Neural progenitor cell (in vitro differentiated cells): ENCODE results near the gene SDK2.

Experiments
- CTCF ChIP-seq: fragments of 200-600 bp; sonication (generic); IDR thresholded peaks from 2 replicates; pipeline ENCODE4 v1.5.1; 2017; ENCODE audit warnings: antibody characterized with exemption, mild to moderate bottlenecking
- EZH2 ChIP-seq: fragments of 200-600 bp; sonication (generic); IDR thresholded peaks from 2 replicates; pipeline ENCODE4 v1.6.1; 2017; ENCODE audit warnings: antibody characterized with exemption, mild to moderate bottlenecking, moderate library complexity
- EZH2phosphoT487 ChIP-seq: fragments of 200-600 bp; sonication (generic); IDR thresholded peaks from 2 replicates; pipeline ENCODE4 v1.6.1; 2017; ENCODE audit warnings: antibody characterized with exemption

- TF ChIP-seq CTCF, result no peak
- no peak for TF ChIP-seq EZH2phosphoT487
- TF ChIP-seq EZH2, result no peak
These were observed 21.9 kb downstream of the SDK2 start for GRCh38 chr17:73622381-73622780.
